Breast epithelium (tissue), 3 donors: Measurements from ENCODE around the gene ANXA4.

Source experiments
- CTCF ChIP-seq, 3 donors: fragments of 450-650 bp; IDR thresholded peaks; one replicate each; pipeline ENCODE4 v1.5.1; 2016 to 2017; ENCODE audit warnings: antibody characterized with exemption in 3 of 3, mild to moderate bottlenecking in 3 of 3, moderate library complexity in 3 of 3
- POLR2A ChIP-seq: fragments of 450-650 bp; IDR thresholded peaks from one replicate; pipeline ENCODE4 v1.6.1; 2016; ENCODE audit warnings: antibody characterized with exemption, mild to moderate bottlenecking, moderate library complexity
- POLR2AphosphoS5 ChIP-seq, 3 donors: sonication (generic); formaldehyde crosslinking; IDR thresholded peaks; one replicate each; pipeline ENCODE4 v1.6.1; 2017; ENCODE audit warnings: antibody characterized with exemption in 3 of 3

- TF ChIP-seq CTCF (IDR thresholded peaks at IDR 0.05) = no peak
- TF ChIP-seq POLR2A = no peak
- TF ChIP-seq POLR2AphosphoS5 (IDR thresholded peaks at IDR 0.05) = no peak
Measured at GRCh38 chr2:69729266-69729665, 12.7 kb upstream of the ANXA4 start.
